Loucy (cell line): ENCODE data around the gene CHRND.

Experiments
- H2AFZ ChIP-seq: fragments of 200-600 bp; sonication (generic); 2 replicates; pipeline ENCODE4 v1.6.0; 2016; ENCODE audit warnings: antibody characterized with exemption, mild to moderate bottlenecking, low read length, moderate library complexity
- H3F3A ChIP-seq: fragments of 200-600 bp; 2 replicates; pipeline ENCODE4 v1.6.0; 2016; ENCODE audit warnings: antibody characterized with exemption, low read depth, mild to moderate bottlenecking
- H3K27me3 ChIP-seq: fragments of 200-600 bp; sonication (generic); 2 replicates; pipeline ENCODE4 v1.6.1; 2014; ENCODE audit warnings: low read length, mild to moderate bottlenecking; ENCODE audit not compliant: insufficient read depth, poor library complexity, severe bottlenecking
- H3K36me3 ChIP-seq: fragments of 200-600 bp; sonication (generic); 2 replicates; pipeline ENCODE4 v1.6.1; 2016; ENCODE audit warnings: low read length; ENCODE audit not compliant: insufficient read depth
- H3K4me1 ChIP-seq: fragments of 200-600 bp; sonication (generic); 2 replicates; pipeline ENCODE4 v1.5.1; 2014; ENCODE audit warnings: low read length, mild to moderate bottlenecking; ENCODE audit not compliant: insufficient read depth, poor library complexity, severe bottlenecking
- H3K4me2 ChIP-seq: fragments of 200-600 bp; sonication (generic); 2 replicates; pipeline ENCODE4 v1.6.0; 2014; ENCODE audit warnings: antibody characterized with exemption, low read length, low read depth, mild to moderate bottlenecking; ENCODE audit not compliant: poor library complexity, severe bottlenecking
- H3K4me3 ChIP-seq: fragments of 200-600 bp; sonication (generic); 2 replicates; pipeline ENCODE4 v1.5.1; 2014; ENCODE audit warnings: low read length, mild to moderate bottlenecking, mixed read lengths; ENCODE audit not compliant: poor library complexity, severe bottlenecking
- H3K79me2 ChIP-seq: fragments of 200-600 bp; sonication (generic); 2 replicates; pipeline ENCODE4 v1.6.1; 2014; ENCODE audit warnings: low read length; ENCODE audit not compliant: insufficient read depth
- H3K9ac ChIP-seq: fragments of 200-600 bp; sonication (generic); 2 replicates; pipeline ENCODE4 v1.6.0; 2014; ENCODE audit warnings: mild to moderate bottlenecking, low read depth, low read length, moderate library complexity; ENCODE audit not compliant: poor library complexity, severe bottlenecking
- H3K9me2 ChIP-seq: fragments of 200-600 bp; sonication (generic); replicated peaks from 2 replicates; pipeline ENCODE4 v1.6.1; 2016; ENCODE audit warnings: low read depth, low read length, mixed read lengths
- H3K9me3 ChIP-seq: fragments of 200-600 bp; sonication (generic); 2 replicates; pipeline ENCODE4 v1.6.1; 2014; ENCODE audit warnings: mild to moderate bottlenecking, antibody characterized with exemption, low read length, low read depth; ENCODE audit not compliant: insufficient read depth
- H4K20me1 ChIP-seq: fragments of 200-600 bp; sonication (generic); 2 replicates; pipeline ENCODE4 v1.6.0; 2014; ENCODE audit warnings: antibody characterized with exemption, low read length, mild to moderate bottlenecking; ENCODE audit not compliant: insufficient read depth, poor library complexity, severe bottlenecking
- EZH2phosphoT487 ChIP-seq: fragments of 200-600 bp; IDR thresholded peaks from 2 replicates; pipeline ENCODE4 v1.6.1; 2018; ENCODE audit warnings: antibody characterized with exemption, mild to moderate bottlenecking, moderate library complexity, borderline replicate concordance
- TF ChIP-seq, protein P1 (sequence below): fragments of 200-600 bp; sonication (generic); conservative IDR thresholded peaks from 2 replicates; pipeline ENCODE4 v1.5.1; 2014; ENCODE audit warnings: mild to moderate bottlenecking, antibody characterized with exemption, low read length

The CHRND gene

DNA sequence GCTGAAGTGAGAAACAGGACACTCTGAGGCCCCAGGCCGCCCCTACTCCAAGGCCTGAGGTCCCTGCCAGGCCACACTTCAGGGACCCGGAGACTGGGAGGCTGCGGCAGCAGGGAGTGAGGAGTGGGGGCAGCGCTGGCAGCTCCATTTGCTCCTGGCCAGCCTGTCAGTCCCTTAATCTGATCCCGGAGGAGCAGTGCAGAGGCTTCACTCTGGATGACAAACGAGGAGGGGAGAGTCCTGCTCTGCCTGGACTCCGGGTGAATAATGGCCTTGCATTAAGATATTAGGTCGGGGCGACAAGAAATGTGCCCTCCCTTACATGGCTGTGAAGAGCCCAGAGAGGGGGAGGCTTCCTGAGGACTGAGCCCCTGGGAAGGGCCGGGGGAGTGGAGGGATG, 20.1 kb upstream of the CHRND start:
- no peaks in the 10 kb centered on the region for H3K9me2 ChIP-seq
- TF ChIP-seq, protein P1, sequence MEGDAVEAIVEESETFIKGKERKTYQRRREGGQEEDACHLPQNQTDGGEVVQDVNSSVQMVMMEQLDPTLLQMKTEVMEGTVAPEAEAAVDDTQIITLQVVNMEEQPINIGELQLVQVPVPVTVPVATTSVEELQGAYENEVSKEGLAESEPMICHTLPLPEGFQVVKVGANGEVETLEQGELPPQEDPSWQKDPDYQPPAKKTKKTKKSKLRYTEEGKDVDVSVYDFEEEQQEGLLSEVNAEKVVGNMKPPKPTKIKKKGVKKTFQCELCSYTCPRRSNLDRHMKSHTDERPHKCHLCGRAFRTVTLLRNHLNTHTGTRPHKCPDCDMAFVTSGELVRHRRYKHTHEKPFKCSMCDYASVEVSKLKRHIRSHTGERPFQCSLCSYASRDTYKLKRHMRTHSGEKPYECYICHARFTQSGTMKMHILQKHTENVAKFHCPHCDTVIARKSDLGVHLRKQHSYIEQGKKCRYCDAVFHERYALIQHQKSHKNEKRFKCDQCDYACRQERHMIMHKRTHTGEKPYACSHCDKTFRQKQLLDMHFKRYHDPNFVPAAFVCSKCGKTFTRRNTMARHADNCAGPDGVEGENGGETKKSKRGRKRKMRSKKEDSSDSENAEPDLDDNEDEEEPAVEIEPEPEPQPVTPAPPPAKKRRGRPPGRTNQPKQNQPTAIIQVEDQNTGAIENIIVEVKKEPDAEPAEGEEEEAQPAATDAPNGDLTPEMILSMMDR = no peak
- no peak for TF ChIP-seq EZH2phosphoT487
- H3K36me3 ChIP-seq = no peaks in the 10 kb centered on the region
- no peak overlapping the region for H3K9ac ChIP-seq
- no peaks in the 10 kb centered on the region for H4K20me1 ChIP-seq
- H3K79me2 ChIP-seq = no peaks in the 10 kb centered on the region
- no peaks in the 10 kb centered on the region for H3F3A ChIP-seq
- no peak overlapping the region for H3K4me3 ChIP-seq
- H2AFZ ChIP-seq = no peak overlapping the region
- H3K4me1 ChIP-seq = no peaks in the 10 kb centered on the region
- H3K9me3 ChIP-seq = no peaks in the 10 kb centered on the region
- no peak overlapping the region for H3K4me2 ChIP-seq
- no peaks in the 10 kb centered on the region for H3K27me3 ChIP-seq

DNA sequence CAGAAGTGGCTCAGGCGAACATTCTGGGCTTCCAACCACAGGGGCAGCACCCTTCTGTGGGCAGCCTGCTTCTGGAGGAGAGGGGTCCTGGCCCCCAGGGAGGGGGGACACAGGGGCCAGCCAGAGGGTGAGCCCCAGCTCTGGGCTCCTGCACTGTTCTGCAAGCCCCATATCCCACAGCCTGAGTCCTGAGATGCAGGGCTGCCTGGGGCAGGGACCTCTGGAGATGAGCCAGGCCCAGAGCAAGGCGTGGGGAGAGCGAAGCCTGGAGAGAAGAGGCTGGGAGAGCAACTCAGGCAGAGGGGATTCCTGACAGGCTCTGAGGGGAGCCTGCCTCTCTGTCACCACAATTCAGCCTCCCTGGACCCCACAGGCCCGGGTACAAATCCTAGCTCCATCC, 19.3 kb upstream of the CHRND start:
- H3K27me3 ChIP-seq = no peaks in the 10 kb centered on the region
- no peaks in the 10 kb centered on the region for H3F3A ChIP-seq
- no peaks in the 10 kb centered on the region for H3K4me1 ChIP-seq
- H3K4me2 ChIP-seq = no peak overlapping the region
- TF ChIP-seq EZH2phosphoT487 = no peak
- no peaks in the 10 kb centered on the region for H3K36me3 ChIP-seq
- no peak overlapping the region for H3K9ac ChIP-seq
- H3K9me2 ChIP-seq = no peaks in the 10 kb centered on the region
- no peak overlapping the region for H2AFZ ChIP-seq
- no peaks in the 10 kb centered on the region for H3K79me2 ChIP-seq
- no peaks in the 10 kb centered on the region for H4K20me1 ChIP-seq
- no peak overlapping the region for H3K4me3 ChIP-seq
- H3K9me3 ChIP-seq = no peaks in the 10 kb centered on the region

DNA sequence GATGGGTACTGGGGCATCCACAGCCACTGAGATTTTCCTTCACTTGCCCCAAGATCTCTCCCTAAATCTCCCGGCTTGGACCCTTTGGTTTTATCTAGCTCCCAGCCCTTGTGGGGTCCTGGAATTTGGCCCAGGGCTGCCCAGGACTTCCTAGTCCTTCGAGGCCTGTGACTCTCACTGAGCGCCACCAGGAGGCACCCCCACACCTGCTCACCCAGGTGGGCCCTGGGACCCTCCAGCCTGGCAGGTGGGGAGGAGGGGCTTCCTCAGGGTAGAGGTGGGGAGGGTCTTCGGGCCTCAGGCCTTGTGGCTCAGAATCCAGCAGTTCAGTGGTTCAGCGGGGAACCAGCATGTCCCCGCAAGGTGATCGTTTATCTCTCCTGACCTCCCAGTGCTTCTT, 17.7 kb upstream of the CHRND start:
- Histone ChIP-seq H4K20me1 (no peaks in the 10 kb centered on the region), H3K27me3 (no peaks in the 10 kb centered on the region), H3K79me2 (no peaks in the 10 kb centered on the region), H2AFZ (no peak overlapping the region), H3K4me2 (no peak overlapping the region), H3K9me3 (no peaks in the 10 kb centered on the region), H3K4me3 (no peak overlapping the region), H3K9ac (no peak overlapping the region), H3F3A (no peaks in the 10 kb centered on the region), H3K9me2 (no peaks in the 10 kb centered on the region), H3K36me3 (no peaks in the 10 kb centered on the region), H3K4me1 (no peaks in the 10 kb centered on the region)
- TF ChIP-seq EZH2phosphoT487 = no peak

DNA sequence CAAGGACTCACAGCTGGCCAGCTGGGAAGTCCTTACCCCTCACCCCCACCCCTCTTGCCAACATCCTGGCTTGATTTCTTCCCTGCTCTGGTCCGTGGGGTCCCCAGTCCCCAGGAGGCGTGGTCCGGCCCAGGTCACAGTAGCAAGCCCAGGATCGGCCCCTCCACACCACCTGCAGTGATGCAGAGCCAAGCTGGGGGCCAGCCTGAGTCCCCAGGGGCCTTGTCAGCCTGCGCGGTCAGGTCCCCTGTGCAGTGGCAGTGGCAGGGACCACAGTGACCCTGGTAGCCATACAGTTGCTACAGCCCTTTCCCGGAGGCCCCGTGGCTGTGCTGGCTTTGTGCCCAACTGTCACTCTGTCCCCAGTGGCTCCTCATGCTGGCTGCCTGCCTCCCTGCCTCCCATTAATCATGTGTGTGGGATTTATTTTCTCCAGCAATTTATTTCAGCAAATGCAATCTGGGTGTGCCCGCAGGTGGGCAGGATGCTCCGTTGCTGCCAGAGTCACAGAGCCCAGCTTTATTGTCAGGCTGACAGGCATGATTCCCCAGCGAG, 14.5 kb upstream of the CHRND start:
- no peak overlapping the region for H3K4me3 ChIP-seq
- H3K36me3 ChIP-seq = no peaks in the 10 kb centered on the region
- H3K9ac ChIP-seq = no peak overlapping the region
- no peaks in the 10 kb centered on the region for H3K9me2 ChIP-seq
- H3K4me1 ChIP-seq = no peaks in the 10 kb centered on the region
- no peaks in the 10 kb centered on the region for H3K9me3 ChIP-seq
- no peaks in the 10 kb centered on the region for H3F3A ChIP-seq
- H3K79me2 ChIP-seq = no peaks in the 10 kb centered on the region
- H3K4me2 ChIP-seq = no peak overlapping the region
- TF ChIP-seq EZH2phosphoT487 = no peak
- TF ChIP-seq, protein P1 = no peak
- H4K20me1 ChIP-seq = no peaks in the 10 kb centered on the region
- no peaks in the 10 kb centered on the region for H3K27me3 ChIP-seq
- no peak overlapping the region for H2AFZ ChIP-seq
